ENCODE results near the gene APBA2. TPM values are rescaled to one million over a fixed set of nuclear protein-coding genes. Genes with fewer than 3 reads are reported as not detected.

The APBA2 gene
- polyA plus RNA-seq, 1 donor (not counting 4 experiments of a cell fraction or from before 2014, with no cell fraction given), result 5.5 TPM

DNA sequence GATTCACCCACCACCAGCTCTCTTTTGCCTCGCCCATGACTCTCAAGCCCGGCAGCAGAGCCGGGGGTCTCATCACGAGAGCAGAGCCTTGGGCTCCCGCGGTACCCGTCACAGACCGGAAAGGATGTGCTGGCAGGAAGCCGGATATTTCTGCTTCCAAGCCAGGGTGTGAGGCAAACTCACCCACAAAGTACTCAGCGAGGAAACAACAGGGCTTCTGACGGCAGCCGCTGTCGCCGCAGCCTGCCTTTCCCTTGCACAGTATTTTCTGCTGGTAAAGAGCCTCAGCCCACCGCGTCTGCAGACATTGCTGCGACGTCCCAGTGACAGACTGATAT, 263.9 kb downstream of the APBA2 start:
- Histone ChIP-seq H3K27me3 (ENCODE audit: control insufficient read depth, extremely low read depth, insufficient read depth, low read length) (no peaks in the 10 kb centered on the region), H2AFZ (ENCODE audit: control insufficient read depth, low read length) (no peak overlapping the region), H3K9ac (ENCODE audit: control insufficient read depth, extremely low read depth, insufficient read depth, low read length) (no peak overlapping the region), H3K9me1 (ENCODE audit: control insufficient read depth, extremely low read depth, insufficient read depth, low read length) (no peaks in the 10 kb centered on the region), H3K36me3 (ENCODE audit: control insufficient read depth in 2 of 2, extremely low read depth in 1 of 2, insufficient read depth in 2 of 2, low read length in 2 of 2) (no peaks in the 10 kb centered on the region), H3K79me2 (ENCODE audit: control insufficient read depth, insufficient read depth, low read length) (no peaks in the 10 kb centered on the region), H3K4me3 (ENCODE audit: control insufficient read depth in 2 of 3, extremely low read depth in 1 of 3, insufficient read depth in 2 of 3, low read depth in 1 of 3, low read length in 3 of 3) (no peak overlapping the region), H3K4me2 (ENCODE audit: control insufficient read depth, extremely low read depth, insufficient read depth, low read depth, low read length) (no peak overlapping the region), H3K27ac (ENCODE audit: control insufficient read depth, insufficient read depth, low read length) (no peak overlapping the region), H3K4me1 (ENCODE audit: control insufficient read depth, extremely low read depth, insufficient read depth, low read length) (no peaks in the 10 kb centered on the region), H3K9me3 (ENCODE audit: control insufficient read depth, low read depth, low read length) (no peaks in the 10 kb centered on the region), H4K20me1 (ENCODE audit: control insufficient read depth, extremely low read depth, insufficient read depth, low read length) (no peaks in the 10 kb centered on the region)
- dilution Hi-C loops (cut with MboI; ENCODE audit: extremely low pct_ligation_motif_present, low sequenced_read_pairs), result no loop called here
- TF ChIP-seq, protein P1, sequence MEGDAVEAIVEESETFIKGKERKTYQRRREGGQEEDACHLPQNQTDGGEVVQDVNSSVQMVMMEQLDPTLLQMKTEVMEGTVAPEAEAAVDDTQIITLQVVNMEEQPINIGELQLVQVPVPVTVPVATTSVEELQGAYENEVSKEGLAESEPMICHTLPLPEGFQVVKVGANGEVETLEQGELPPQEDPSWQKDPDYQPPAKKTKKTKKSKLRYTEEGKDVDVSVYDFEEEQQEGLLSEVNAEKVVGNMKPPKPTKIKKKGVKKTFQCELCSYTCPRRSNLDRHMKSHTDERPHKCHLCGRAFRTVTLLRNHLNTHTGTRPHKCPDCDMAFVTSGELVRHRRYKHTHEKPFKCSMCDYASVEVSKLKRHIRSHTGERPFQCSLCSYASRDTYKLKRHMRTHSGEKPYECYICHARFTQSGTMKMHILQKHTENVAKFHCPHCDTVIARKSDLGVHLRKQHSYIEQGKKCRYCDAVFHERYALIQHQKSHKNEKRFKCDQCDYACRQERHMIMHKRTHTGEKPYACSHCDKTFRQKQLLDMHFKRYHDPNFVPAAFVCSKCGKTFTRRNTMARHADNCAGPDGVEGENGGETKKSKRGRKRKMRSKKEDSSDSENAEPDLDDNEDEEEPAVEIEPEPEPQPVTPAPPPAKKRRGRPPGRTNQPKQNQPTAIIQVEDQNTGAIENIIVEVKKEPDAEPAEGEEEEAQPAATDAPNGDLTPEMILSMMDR (optimal IDR thresholded peaks at IDR 0.05 in 1 of 3, IDR thresholded peaks at IDR 0.05 in 1 of 3, conservative IDR thresholded peaks at IDR 0.05 in 1 of 3; ENCODE audit: extremely low read depth in 1 of 3, insufficient read depth in 2 of 3, low read length in 3 of 3), result no peak
- no peak for TF ChIP-seq EZH2 (IDR thresholded peaks at IDR 0.05; ENCODE audit: low read length)
- FAIRE-seq (no peak), DNase-seq (ENCODE audit: low read depth, low spot score) (no peak)

DNA sequence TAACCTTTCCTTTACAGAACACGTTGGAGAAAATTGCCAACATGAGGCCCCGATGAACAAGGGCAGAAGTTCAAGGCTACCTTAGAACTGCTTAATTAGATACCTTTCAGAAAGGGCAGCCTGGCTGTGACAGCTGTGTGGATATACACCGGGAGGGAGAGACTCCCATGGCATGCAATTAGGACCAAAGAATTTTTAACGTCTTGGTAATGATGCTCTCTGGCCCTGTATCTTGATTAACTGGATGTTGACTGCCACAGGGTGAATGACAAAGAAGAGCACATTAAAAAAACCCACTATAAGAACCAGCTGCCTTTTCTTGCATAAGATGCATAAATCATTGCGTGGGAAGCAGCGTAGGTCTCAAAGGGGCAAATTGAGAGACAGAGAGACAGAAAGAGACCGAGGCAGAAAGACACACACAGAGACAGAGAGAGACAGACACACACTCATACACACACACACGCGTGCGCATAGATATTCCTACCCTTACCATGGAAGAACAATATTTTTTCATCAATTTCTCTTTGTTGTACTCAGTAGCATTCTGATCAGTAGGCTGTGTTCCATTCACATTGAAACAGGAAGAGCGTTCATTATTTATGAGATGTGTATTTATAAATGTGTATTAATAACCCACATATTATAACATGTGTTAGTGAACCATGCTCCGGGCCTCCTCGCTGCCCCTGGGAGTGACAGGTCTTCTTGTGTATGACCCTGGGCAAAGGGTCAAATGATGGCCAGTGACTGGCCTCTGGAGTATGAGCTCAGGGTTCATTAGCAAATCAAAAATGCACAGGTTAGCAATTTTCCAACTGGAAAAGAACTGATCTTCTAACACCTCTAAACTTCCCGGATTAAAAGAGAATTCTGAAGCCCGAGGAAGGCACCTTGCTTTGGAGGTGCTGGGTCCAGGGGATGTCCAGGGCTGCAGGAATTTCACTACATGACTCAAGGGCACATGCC, 265.0 kb downstream of the APBA2 start:
- Histone ChIP-seq H3K9me3 (ENCODE audit: control insufficient read depth, low read depth, low read length) (no peaks in the 10 kb centered on the region), H3K4me2 (ENCODE audit: control insufficient read depth, extremely low read depth, insufficient read depth, low read depth, low read length) (no peak overlapping the region), H3K79me2 (ENCODE audit: control insufficient read depth, insufficient read depth, low read length) (no peaks in the 10 kb centered on the region), H3K9ac (ENCODE audit: control insufficient read depth, extremely low read depth, insufficient read depth, low read length) (no peak overlapping the region), H3K4me1 (ENCODE audit: control insufficient read depth, extremely low read depth, insufficient read depth, low read length) (no peaks in the 10 kb centered on the region), H3K27me3 (ENCODE audit: control insufficient read depth, extremely low read depth, insufficient read depth, low read length) (no peaks in the 10 kb centered on the region), H3K27ac (ENCODE audit: control insufficient read depth, insufficient read depth, low read length) (no peak overlapping the region), H2AFZ (ENCODE audit: control insufficient read depth, low read length) (no peak overlapping the region), H4K20me1 (ENCODE audit: control insufficient read depth, extremely low read depth, insufficient read depth, low read length) (no peaks in the 10 kb centered on the region), H3K36me3 (ENCODE audit: control insufficient read depth in 2 of 2, extremely low read depth in 1 of 2, insufficient read depth in 2 of 2, low read length in 2 of 2) (no peaks in the 10 kb centered on the region), H3K4me3 (ENCODE audit: control insufficient read depth in 2 of 3, extremely low read depth in 1 of 3, insufficient read depth in 2 of 3, low read depth in 1 of 3, low read length in 3 of 3) (no peak overlapping the region), H3K9me1 (ENCODE audit: control insufficient read depth, extremely low read depth, insufficient read depth, low read length) (no peaks in the 10 kb centered on the region)
- no peak for FAIRE-seq
- dilution Hi-C loops (cut with MboI; ENCODE audit: extremely low pct_ligation_motif_present, low sequenced_read_pairs), result no loop called here
- no peak for TF ChIP-seq EZH2 (IDR thresholded peaks at IDR 0.05; ENCODE audit: low read length)
- TF ChIP-seq, protein P1 (optimal IDR thresholded peaks at IDR 0.05 in 1 of 3, IDR thresholded peaks at IDR 0.05 in 1 of 3, conservative IDR thresholded peaks at IDR 0.05 in 1 of 3; ENCODE audit: extremely low read depth in 1 of 3, insufficient read depth in 2 of 3, low read length in 3 of 3), result no peak
- no peak for DNase-seq (ENCODE audit: low read depth, low spot score)
